Measurements from ENCODE around the gene AMDHD2.

Gene AMDHD2, protein sequence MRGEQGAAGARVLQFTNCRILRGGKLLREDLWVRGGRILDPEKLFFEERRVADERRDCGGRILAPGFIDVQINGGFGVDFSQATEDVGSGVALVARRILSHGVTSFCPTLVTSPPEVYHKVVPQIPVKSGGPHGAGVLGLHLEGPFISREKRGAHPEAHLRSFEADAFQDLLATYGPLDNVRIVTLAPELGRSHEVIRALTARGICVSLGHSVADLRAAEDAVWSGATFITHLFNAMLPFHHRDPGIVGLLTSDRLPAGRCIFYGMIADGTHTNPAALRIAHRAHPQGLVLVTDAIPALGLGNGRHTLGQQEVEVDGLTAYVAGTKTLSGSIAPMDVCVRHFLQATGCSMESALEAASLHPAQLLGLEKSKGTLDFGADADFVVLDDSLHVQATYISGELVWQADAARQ

DNA sequence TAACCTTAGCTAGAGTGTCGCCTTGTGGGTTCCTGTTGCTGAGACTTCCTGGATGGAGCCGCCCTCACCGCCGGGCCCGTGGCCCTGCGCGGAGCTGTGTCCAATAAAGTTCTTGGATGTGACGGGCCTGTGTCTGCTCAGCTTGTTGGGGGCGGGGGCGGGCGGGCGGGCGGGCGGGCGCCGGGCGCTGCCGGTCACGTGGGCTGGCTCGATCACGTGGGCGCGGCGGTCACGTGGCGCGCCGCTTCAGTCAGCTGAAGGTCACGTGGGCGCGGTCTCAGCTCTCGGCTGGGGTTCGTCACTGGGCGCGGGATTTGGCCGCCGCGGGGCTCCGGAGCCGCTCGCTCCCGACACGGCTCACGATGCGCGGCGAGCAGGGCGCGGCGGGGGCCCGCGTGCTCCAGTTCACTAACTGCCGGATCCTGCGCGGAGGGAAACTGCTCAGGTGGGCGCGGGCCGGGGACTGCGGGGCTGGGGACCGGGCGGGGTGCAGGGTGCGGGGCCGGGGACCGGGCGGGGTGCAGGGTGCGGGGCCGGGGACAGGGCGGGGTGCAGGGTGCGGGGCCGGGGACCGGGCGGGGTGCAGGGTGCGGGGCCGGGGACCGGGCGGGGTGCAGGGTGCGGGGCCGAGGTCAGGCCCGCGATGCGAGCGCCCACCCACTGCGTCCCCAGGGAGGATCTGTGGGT, at the start of gene AMDHD2:
TSS of gene AMDHD2 (plus strand) at position 275 of the 687 bp plus-strand sequence. CDS start at position 363, 88 bp downstream.
- TF ChIP-seq, protein P1, sequence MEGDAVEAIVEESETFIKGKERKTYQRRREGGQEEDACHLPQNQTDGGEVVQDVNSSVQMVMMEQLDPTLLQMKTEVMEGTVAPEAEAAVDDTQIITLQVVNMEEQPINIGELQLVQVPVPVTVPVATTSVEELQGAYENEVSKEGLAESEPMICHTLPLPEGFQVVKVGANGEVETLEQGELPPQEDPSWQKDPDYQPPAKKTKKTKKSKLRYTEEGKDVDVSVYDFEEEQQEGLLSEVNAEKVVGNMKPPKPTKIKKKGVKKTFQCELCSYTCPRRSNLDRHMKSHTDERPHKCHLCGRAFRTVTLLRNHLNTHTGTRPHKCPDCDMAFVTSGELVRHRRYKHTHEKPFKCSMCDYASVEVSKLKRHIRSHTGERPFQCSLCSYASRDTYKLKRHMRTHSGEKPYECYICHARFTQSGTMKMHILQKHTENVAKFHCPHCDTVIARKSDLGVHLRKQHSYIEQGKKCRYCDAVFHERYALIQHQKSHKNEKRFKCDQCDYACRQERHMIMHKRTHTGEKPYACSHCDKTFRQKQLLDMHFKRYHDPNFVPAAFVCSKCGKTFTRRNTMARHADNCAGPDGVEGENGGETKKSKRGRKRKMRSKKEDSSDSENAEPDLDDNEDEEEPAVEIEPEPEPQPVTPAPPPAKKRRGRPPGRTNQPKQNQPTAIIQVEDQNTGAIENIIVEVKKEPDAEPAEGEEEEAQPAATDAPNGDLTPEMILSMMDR (IDR thresholded peaks at IDR 0.05; ENCODE audit: insufficient read depth, low read length, poor library complexity, severe bottlenecking), result no peak
- peak within 1 kb of the TSS; percentile 76 for H3K4me3 ChIP-seq (replicated peaks; ENCODE audit: low read depth, low read length)
- DNase-seq (ENCODE audit: extremely low read depth, insufficient read length), result peak; percentile 88
- peaks cover 19% of the 10 kb centered on the region for H3K36me3 ChIP-seq (ENCODE audit: control insufficient read depth, insufficient read depth, low read length)
- no peaks in the 10 kb centered on the region for H3K27me3 ChIP-seq (replicated peaks; ENCODE audit: control insufficient read depth, insufficient read depth, low read length)

- no peak overlapping the region for H3K4me3 ChIP-seq (replicated peaks; ENCODE audit: low read depth, low read length)
- H3K27me3 ChIP-seq (replicated peaks; ENCODE audit: control insufficient read depth, insufficient read depth, low read length), result no peaks in the 10 kb centered on the region; the same call in 1 of the 2 replicates
- H3K36me3 ChIP-seq (ENCODE audit: control insufficient read depth, insufficient read depth, low read length), result no peaks in the 10 kb centered on the region
- TF ChIP-seq, protein P1 (IDR thresholded peaks at IDR 0.05; ENCODE audit: insufficient read depth, low read length, poor library complexity, severe bottlenecking), result no peak
- no peak for DNase-seq (ENCODE audit: extremely low read depth, insufficient read length)
Measured at GRCh38 chr16:2470603-2471015, 49.6 kb upstream of the AMDHD2 start.

DNA sequence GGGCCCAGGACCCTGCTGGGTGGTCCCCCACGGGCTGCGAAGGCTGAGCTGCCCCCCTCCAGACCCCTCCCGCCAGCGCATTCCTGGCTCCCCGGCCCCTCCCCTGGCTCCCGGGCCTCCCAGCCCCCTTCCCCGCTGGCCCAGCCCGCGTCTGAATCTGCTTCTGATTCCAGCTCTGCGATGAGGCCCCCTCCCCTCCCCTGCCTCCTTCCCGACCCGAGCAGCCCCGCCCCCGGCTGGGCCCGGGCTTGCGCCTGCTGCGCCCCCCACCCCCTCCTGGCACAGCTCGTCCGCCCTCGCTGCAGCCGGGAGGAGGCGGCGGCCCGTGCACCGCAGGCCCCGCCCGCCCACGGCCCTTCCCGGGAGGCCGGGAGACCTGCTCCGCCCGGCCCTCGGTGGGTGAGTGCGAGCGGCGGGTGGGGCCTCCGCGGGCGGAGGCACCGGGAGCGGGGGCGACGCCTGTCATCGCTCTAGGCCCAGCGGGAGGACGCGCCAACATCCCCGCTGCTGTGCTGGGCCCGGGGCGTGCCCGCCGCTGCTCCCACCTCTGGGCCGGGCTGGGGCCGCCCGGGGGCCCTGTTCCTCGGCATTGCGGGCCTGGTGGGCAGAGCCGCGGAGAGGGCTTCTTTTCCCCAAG, 49.0 kb upstream of the AMDHD2 start, which contains the start of gene NTN3:
TSS of gene NTN3 (plus strand) at position 282 of the 637 bp plus-strand sequence. CDS start 405 bp downstream, outside the sequence.
- no peaks in the 10 kb centered on the region for H3K36me3 ChIP-seq (ENCODE audit: control insufficient read depth, insufficient read depth, low read length)
- no peak for DNase-seq (ENCODE audit: extremely low read depth, insufficient read length)
- H3K4me3 ChIP-seq (replicated peaks; ENCODE audit: low read depth, low read length), result no peak within 1 kb of the TSS
- TF ChIP-seq, protein P1 (IDR thresholded peaks at IDR 0.05; ENCODE audit: insufficient read depth, low read length, poor library complexity, severe bottlenecking), result no peak
- H3K27me3 ChIP-seq (replicated peaks; ENCODE audit: control insufficient read depth, insufficient read depth, low read length), result no peaks in the 10 kb centered on the region; the same call in 1 of the 2 replicates

DNA sequence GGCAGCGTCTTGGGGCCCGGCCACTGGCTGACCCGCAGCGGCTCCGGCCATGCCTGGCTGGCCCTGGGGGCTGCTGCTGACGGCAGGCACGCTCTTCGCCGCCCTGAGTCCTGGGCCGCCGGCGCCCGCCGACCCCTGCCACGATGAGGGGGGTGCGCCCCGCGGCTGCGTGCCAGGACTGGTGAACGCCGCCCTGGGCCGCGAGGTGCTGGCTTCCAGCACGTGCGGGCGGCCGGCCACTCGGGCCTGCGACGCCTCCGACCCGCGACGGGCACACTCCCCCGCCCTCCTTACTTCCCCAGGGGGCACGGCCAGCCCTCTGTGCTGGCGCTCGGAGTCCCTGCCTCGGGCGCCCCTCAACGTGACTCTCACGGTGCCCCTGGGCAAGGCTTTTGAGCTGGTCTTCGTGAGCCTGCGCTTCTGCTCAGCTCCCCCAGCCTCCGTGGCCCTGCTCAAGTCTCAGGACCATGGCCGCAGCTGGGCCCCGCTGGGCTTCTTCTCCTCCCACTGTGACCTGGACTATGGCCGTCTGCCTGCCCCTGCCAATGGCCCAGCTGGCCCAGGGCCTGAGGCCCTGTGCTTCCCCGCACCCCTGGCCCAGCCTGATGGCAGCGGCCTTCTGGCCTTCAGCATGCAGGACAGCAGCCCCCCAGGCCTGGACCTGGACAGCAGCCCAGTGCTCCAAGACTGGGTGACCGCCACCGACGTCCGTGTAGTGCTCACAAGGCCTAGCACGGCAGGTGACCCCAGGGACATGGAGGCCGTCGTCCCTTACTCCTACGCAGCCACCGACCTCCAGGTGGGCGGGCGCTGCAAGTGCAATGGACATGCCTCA, 48.3 kb upstream of the AMDHD2 start:
- Histone ChIP-seq H3K36me3 (ENCODE audit: control insufficient read depth, insufficient read depth, low read length) (no peaks in the 10 kb centered on the region), H3K27me3 (replicated peaks; ENCODE audit: control insufficient read depth, insufficient read depth, low read length) (no peaks in the 10 kb centered on the region; the same call in 1 of the 2 replicates), H3K4me3 (replicated peaks; ENCODE audit: low read depth, low read length) (no peak overlapping the region)
- TF ChIP-seq, protein P1 (IDR thresholded peaks at IDR 0.05; ENCODE audit: insufficient read depth, low read length, poor library complexity, severe bottlenecking), result no peak
- no peak for DNase-seq (ENCODE audit: extremely low read depth, insufficient read length)

GRCh38 chr16:2472488-2472864, 47.7 kb upstream of the AMDHD2 start:
- no peaks in the 10 kb centered on the region; the same call in 1 of the 2 replicates for H3K27me3 ChIP-seq (replicated peaks; ENCODE audit: control insufficient read depth, insufficient read depth, low read length)
- no peak for DNase-seq (ENCODE audit: extremely low read depth, insufficient read length)
- TF ChIP-seq, protein P1 (IDR thresholded peaks at IDR 0.05; ENCODE audit: insufficient read depth, low read length, poor library complexity, severe bottlenecking), result no peak
- H3K4me3 ChIP-seq (replicated peaks; ENCODE audit: low read depth, low read length), result no peak overlapping the region
- H3K36me3 ChIP-seq (ENCODE audit: control insufficient read depth, insufficient read depth, low read length), result no peaks in the 10 kb centered on the region
